OCI-LY3 (cell line): ENCODE results near the gene CRTC1.

Experiments used
- CTCF ChIP-seq: fragments of 200-600, 300-600 bp; sonication (generic); IDR thresholded peaks from 2 replicates; pipeline ENCODE4 v1.5.1; 2014; ENCODE audit warnings: antibody characterized with exemption, low read length, low read depth
- EZH2phosphoT487 ChIP-seq: fragments of 200-600 bp; shearing (Covaris generic); IDR thresholded peaks from 2 replicates; pipeline ENCODE4 v1.6.1; 2018; ENCODE audit warnings: antibody characterized with exemption, mixed run types, low read depth

- no peak for TF ChIP-seq CTCF
- TF ChIP-seq EZH2phosphoT487: no peak
Observed at GRCh38 chr19:18682807-18683108, 722 bp upstream of the CRTC1 start.
